Left ventricle myocardium superior (tissue), 1 donor: ENCODE results near the gene BCL2L2. TPM values are rescaled to one million over a fixed set of nuclear protein-coding genes. Genes with fewer than 3 reads are reported as not detected.
"Not testable (repeated sequence)": the region's sequence is repeated elsewhere in the genome, so short reads cannot be mapped to it uniquely, and the experiment has no call there.

Experiments
- ATAC-seq: fragments of 200-7000 bp; cut with Tn5 transposase; one replicate; pipeline ENCODE4 v1.9.1; 2020; ENCODE audit warnings: mild to moderate bottlenecking, moderate library complexity
- DNase-seq: peaks from one replicate; pipeline ENCODE4 v3.0.0-alpha.2; 2020
- intact Hi-C: fragments of 100-400 bp; cut with micrococcal nuclease; formaldehyde crosslinking; loops from one replicate; pipeline ENCODE4 v1.11.0; 2022
- total RNA-seq: library from RNA; stranded (reverse); fragmentation: NEBNext Ultra II Directional; extraction: Animal tissue kit (Norgen Biotek cat#: 25700); gene quantifications from one replicate; pipeline ENCODE4 v1.2.1, GENCODE V29; 2021
- donor health status: DM: no; HTN: yes; CAD: no; lungs with severe emphysema.

BCL2L2 gene
- total RNA-seq, 1 donor from 2014 or later: 38.3 TPM

DNA sequence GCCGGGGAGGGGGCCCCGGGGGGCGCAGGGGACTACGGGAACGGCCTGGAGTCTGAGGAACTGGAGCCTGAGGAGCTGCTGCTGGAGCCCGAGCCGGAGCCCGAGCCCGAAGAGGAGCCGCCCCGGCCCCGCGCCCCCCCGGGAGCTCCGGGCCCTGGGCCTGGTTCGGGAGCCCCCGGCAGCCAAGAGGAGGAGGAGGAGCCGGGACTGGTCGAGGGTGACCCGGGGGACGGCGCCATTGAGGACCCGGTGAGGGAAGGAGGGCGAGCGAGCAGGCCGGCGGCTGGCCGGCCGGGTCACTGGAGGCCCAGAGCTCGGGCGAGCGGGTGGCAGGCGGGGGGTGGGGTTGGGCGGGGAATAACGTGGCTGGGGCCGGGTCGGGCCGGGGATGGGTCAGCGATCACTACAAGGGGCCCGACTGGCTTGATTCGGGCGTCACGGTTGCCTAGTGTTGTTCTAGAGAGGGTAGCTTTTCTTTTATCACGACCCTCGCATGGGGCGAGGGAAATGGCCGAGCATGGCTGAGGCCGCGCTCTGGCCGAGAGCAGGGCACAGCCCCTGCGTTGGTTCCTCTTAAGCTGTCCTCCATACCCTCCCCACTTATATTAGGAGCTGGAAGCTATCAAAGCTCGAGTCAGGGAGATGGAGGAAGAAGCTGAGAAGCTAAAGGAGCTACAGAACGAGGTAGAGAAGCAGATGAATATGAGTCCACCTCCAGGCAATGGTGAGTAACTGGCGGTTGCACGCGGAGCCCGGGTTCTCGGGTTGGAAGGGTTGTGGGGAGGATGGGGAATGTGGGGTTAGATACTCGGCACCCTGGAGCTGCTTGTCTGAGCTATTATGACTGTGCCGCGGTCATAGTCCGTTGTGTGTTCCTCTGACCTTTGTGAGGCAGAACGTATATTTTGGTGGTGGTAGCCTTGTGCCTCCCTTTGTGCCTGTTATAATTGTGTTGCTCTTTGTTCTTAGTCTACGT lies 15.2 kb downstream of the BCL2L2 start:
- intact Hi-C loops: loop anchor here (10.0 kb wide), 1 partner anchor 133 kb away; no protein-coding TSS in a partner anchor
- ATAC-seq (peak; percentile 25), DNase-seq (peak; percentile 67)

DNA sequence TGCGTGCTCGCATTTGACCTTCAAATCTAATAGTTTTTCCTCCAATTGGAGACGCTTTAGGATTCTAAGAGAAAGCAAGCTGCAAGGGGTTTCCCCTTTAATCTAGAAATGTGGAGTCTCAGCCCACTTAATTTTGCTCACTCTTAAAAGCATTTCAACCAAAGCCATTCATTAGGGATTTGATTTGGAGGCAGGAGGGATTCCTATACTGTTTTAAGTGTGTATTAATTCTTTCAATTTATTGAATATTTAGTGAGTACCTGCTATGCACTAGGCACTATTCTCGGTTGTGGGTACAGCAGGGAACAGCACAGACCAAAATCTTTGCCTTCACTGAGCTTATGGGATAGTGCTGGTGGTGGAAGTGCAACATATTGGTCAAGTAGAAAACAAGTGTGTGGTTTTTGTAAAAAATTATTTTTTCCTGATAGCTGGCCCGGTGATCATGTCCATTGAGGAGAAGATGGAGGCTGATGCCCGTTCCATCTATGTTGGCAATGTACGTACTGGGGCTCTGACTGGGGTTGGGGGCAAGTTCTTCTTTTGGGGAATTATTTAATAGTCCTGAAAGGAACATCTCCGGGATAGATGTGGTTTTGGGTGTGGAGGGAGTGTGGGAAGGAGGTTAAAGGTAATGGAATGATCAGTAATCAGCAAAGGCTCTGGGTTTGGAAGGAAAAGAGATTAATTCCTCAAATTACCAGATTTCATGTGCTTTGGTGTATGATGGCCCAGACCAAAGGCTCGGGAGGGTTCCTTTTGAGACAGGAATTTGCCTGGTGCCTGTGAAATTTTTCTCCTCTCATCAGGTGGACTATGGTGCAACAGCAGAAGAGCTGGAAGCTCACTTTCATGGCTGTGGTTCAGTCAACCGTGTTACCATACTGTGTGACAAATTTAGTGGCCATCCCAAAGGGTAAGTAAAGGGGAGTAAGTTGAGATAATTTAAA lies 16.2 kb downstream of the BCL2L2 start:
- no peak for ATAC-seq
- intact Hi-C loops: loop anchor here (10.0 kb wide), 1 partner anchor 132 kb away; no protein-coding TSS in a partner anchor
- no peak for DNase-seq

GRCh38 chr14:23323838-23324454 lies 17.3 kb downstream of the BCL2L2 start:
- intact Hi-C loops: loop anchor here (10.0 kb wide), 1 partner anchor 131 kb away; no protein-coding TSS in a partner anchor
- ATAC-seq (no peak), DNase-seq (no peak)

DNA sequence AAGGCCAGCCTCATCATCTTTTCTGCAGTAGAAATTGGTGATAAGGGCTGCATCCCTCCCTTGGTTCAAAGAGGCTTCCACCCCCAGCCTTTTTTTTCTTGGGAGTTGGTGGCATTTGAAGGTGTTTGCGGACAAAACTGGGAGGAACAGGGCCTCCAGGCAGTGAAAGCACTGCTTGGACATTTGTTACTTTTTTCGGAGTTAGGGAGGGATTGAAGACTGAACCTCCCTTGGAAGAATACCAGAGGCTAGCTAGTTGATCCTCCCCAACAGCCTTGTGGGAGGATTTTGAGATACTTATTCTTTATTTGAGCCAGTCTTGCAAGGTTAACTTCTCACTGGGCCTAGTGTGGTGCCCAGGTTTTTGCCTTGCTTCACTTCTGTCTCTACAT lies 17.8 kb downstream of the BCL2L2 start:
- intact Hi-C loops: loop anchor here (10.0 kb wide), 1 partner anchor 130 kb away; no protein-coding TSS in a partner anchor
- no peak for DNase-seq
- ATAC-seq: no peak

DNA sequence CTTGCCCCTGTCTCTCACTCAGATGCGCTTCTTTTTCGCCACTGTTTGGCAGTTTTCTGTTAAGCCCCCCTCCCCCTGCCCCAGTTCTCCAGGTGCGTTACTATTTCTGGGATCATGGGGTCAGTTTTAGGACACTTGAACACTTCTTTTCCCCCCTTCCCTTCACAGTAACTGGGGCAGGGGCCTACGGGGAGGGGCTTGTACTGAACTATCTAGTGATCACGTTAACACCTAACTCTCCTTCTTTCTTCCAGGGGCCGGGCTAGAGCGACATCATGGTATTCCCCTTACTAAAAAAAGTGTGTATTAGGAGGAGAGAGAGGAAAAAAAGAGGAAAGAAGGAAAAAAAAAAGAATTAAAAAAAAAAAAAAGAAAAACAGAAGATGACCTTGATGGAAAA lies 18.4 kb downstream of the BCL2L2 start:
- DNase-seq (no peak), ATAC-seq (no peak)
- intact Hi-C loops: loop anchor here (10.0 kb wide), 1 partner anchor 130 kb away; no protein-coding TSS in a partner anchor

DNA sequence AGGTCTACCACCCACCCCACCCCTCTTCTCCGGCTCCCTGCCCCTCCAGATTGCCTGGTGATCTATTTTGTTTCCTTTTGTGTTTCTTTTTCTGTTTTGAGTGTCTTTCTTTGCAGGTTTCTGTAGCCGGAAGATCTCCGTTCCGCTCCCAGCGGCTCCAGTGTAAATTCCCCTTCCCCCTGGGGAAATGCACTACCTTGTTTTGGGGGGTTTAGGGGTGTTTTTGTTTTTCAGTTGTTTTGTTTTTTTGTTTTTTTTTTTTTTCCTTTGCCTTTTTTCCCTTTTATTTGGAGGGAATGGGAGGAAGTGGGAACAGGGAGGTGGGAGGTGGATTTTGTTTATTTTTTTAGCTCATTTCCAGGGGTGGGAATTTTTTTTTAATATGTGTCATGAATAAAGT lies 19.1 kb downstream of the BCL2L2 start:
- ATAC-seq, DNase-seq: not testable (repeated sequence)
- intact Hi-C loops: loop anchor here (10.0 kb wide), 1 partner anchor 129 kb away; no protein-coding TSS in a partner anchor

DNA sequence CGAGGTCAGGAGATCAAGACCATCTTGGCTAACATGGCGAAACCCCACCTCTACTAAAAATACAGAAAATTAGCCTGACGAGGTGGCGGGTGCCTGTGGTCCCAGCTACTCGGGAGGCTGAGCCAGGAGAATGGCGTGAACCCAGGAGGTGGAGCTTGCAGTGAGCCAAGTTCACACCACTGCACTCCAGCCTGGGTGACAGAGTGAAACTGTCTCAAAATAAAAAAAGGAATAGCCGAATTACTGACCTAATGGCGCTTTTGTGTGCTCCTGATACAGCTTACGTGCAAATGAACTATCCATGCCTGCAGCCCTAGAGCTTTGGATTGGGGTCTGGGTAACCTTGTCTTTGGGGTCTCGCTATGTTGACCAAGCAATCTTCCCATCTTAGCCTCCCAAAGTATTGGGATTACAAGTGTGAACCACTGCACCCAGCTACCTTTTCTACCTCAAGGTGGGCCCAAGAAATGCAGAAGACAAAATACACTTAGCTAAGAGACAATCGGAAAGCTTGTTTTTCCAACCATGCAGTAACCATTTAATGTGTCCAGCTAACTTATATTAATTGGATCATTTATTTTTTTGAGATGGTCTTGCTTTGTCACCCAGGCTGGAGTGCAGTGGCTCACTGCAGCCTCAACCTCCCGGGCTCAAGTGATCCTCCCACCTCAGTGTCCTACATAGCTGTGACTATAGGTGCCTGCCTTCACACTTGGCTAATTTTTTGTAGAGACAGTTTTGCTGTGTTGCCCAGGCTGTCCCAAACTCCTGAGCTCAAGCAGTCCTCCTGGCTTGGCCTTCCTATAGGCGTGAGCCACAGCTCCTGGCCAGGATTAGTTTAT lies 20.1 kb downstream of the BCL2L2 start:
- intact Hi-C loops: loop anchor here (10.0 kb wide), 1 partner anchor 128 kb away; no protein-coding TSS in a partner anchor
- no peak for DNase-seq

GRCh38 chr14:23327947-23328744 lies 21.5 kb downstream of the BCL2L2 start:
- intact Hi-C loops: loop anchor here (10.0 kb wide), 1 partner anchor 127 kb away; no protein-coding TSS in a partner anchor
- no peak for DNase-seq
- ATAC-seq: peak; percentile 68

More for the DNA sequence above, 20.1 kb downstream of the BCL2L2 start:
- no peak for ATAC-seq

- intact Hi-C loops: no loop called here
- DNase-seq (no peak), ATAC-seq (no peak)
Measured at GRCh38 chr14:23335623-23336022, 29.0 kb downstream of the BCL2L2 start.

DNA sequence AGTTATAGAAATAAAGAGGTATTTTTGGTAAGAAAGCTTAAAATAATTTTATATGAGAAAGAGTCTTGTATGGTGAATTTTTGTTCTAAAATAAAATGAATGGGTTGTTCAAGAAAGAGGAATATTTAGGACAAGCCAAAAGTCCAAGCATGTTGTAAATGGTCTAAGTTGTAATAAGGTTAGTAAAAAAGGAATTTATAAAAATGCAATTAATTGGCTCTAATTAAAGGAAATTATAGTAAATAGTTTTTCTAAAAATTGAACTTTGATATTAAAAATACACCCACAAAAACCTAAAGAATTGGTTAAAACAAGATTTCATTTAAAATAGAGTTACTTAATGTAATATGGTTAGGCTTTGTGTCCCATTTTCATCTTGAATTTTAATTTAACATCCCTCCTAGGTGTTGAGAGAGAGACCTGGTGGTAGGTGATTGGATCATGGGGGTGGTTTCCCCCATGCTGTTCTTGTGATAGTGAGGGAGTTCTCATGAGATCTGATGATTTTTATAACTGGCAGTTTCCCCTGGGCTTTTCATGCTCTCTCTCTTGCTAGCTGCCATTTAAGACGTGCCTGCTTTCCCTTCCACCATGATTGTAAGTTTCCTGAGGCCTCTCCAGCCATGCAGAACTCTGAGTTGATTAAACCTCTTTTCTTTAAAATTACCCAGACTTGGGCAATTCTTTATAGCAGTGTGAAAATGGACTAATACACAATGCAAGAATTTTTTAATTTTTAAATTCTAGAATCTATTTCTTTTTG lies 33.1 kb downstream of the BCL2L2 start:
- intact Hi-C loops: no loop called here
- DNase-seq (no peak), ATAC-seq (no peak)

DNA sequence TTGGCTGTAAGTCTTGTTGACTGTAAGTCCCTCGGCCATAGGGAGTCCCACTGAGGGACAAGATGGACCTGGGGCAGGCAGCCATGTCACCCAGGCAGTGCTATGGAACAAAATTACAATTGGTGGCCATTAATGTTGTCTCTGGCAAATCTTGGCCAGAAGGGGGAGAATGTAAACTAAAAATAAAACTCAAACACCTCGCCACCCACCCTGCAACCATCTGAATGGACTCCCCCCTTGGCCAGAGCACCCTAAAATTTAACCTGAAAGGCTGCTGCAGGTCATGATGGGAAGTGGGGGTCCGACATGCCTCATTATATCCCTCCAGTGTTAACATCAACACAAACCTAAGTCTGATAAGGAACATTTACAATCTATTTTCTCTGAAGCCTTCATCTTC lies 37.8 kb downstream of the BCL2L2 start:
- intact Hi-C loops: no loop called here
- ATAC-seq: no peak
- no peak for DNase-seq

DNA sequence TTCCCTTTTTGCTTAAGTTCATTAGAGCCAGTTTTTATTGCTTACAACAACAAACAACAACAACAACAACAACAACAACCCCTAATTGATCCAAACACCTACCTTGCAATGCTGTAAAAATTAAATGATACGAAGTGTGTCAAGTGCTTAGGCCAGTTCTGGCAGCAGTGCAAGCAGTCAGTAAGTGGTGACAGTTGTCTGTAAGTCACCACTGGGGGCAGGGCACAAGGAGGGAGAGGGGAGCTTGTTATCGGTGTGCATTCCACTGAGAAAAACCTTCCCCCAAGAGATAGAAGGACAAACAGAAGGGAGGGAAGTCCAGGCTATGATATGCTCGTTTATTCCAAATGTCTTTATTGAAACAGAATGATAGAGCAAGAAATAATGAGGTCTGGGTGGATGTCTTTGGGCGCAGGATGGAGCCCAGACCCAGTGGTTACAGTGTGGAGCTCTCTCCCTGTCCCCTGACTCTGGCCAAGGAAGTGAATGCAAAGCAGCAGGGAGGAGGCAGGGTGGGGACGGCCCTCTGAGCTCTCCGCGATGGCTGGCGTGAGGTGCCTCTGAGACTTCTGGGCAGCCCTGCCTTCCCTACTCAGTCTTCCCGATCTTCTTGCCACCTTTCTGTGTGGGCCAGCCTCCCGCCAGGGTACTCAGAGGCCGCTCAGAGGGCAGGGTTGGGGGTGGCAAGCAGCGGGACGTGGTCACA lies 39.5 kb downstream of the BCL2L2 start:
- intact Hi-C loops: no loop called here
- ATAC-seq (peak; percentile 72), DNase-seq (no peak)

DNA sequence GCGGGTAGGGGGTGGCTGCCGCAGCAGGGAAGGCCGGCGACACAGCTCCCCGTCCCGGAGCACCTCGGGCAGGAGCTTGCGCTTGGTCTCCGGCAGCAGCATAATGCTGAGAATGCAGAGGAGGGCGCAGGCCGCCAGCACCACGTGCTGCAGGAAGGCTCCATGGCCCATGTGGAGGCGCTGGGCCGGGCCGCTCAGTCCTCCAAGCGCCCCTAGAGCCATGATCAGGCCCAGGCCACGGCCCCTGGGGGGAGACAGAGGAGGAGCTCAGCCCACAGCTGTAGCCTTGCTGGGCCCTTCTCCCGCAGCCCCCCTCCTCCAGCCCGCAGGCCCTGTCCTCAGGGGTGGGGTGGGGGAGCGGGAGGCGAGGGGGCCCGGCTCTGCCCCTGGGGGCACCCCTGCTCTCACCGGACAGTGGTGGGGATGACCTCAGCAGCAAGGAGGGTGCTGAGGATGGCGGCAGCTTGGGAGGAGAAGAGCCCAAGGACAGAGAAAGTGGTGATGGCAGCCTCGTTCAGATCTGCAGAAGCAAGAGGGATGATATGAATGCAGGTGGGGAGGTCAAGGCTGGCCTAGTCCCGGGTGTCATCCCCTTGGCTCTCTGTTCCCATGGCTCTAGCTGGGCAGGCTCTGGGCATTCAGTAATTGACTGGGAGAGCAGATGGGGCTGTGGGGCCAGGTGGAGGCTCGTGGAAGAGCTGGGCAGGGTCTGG lies 40.2 kb downstream of the BCL2L2 start:
- intact Hi-C loops: no loop called here
- peak; percentile 47 for ATAC-seq
- no peak for DNase-seq

- DNase-seq (no peak), ATAC-seq (no peak)
- intact Hi-C loops: no loop called here
Measured at GRCh38 chr14:23347406-23348296, 41.0 kb downstream of the BCL2L2 start.
